GM12872 (cell line): Measurements from ENCODE around the gene CDS1.

ENCODE experiments used
- CTCF ChIP-seq: IDR thresholded peaks from 3 replicates; pipeline ENCODE4 v1.5.1; 2011; ENCODE audit warnings: low read depth, mild to moderate bottlenecking, low read length, moderate library complexity; ENCODE audit not compliant: insufficient read depth

The CDS1 gene

GRCh38 chr4:84699001-84699671 lies 116.2 kb downstream of the CDS1 start:
- TF ChIP-seq CTCF, result no peak
